Activated CD4-positive, alpha-beta T cell treated with anti-CD3 and anti-CD28 coated beads, Interleukin-2, amount 10 ng/mL, durations not matched to agents 7 days and 5 days (primary cell): ENCODE measurements around the gene FCRL6. TPM values are rescaled to one million over a fixed set of nuclear protein-coding genes. Genes with fewer than 3 reads are reported as not detected.

Experiments
- CTCF ChIA-PET: fragments of 350-600 bp; sonication (Branson Sonifier 250); formaldehyde crosslinking; loops from one replicate; lab custom pipeline; 2021; ENCODE audit warnings: antibody characterized with exemption; lab: Charles Lee
- POLR2A ChIA-PET: fragments of 350-600 bp; sonication (Branson Sonifier 250); formaldehyde crosslinking; loops from one replicate; lab custom pipeline; 2021; ENCODE audit warnings: antibody characterized with exemption; lab: Charles Lee
- DNase-seq: peaks from one replicate; pipeline ENCODE4 v3.0.0-alpha.2; 2020
- H3K27ac Mint-ChIP-seq: one replicate; pipeline ENCODE4 v1.8.0; 2021; ENCODE audit warnings: mild to moderate bottlenecking, moderate library complexity, mixed read lengths
- H3K27me3 Mint-ChIP-seq: one replicate; pipeline ENCODE4 v1.8.0; 2021; ENCODE audit warnings: mixed read lengths
- H3K36me3 Mint-ChIP-seq: one replicate; pipeline ENCODE4 v1.8.0; 2021; ENCODE audit warnings: low read depth, mixed read lengths
- H3K4me1 Mint-ChIP-seq: one replicate; pipeline ENCODE4 v1.8.0; 2021; ENCODE audit warnings: mixed read lengths
- H3K4me3 Mint-ChIP-seq: one replicate; pipeline ENCODE4 v1.8.0; 2021; ENCODE audit warnings: mild to moderate bottlenecking, moderate library complexity, mixed read lengths
- H3K9me3 Mint-ChIP-seq: one replicate; pipeline ENCODE4 v1.8.0; 2021; ENCODE audit warnings: mixed read lengths
- total RNA-seq, 2 experiments: library from RNA; stranded (reverse); gene quantifications; one replicate each; pipeline ENCODE4 v1.2.3, GENCODE V29; 2021

FCRL6 gene
- total RNA-seq, 2 experiments from 2014 or later: 0.15 TPM; not detected in 1

DNA sequence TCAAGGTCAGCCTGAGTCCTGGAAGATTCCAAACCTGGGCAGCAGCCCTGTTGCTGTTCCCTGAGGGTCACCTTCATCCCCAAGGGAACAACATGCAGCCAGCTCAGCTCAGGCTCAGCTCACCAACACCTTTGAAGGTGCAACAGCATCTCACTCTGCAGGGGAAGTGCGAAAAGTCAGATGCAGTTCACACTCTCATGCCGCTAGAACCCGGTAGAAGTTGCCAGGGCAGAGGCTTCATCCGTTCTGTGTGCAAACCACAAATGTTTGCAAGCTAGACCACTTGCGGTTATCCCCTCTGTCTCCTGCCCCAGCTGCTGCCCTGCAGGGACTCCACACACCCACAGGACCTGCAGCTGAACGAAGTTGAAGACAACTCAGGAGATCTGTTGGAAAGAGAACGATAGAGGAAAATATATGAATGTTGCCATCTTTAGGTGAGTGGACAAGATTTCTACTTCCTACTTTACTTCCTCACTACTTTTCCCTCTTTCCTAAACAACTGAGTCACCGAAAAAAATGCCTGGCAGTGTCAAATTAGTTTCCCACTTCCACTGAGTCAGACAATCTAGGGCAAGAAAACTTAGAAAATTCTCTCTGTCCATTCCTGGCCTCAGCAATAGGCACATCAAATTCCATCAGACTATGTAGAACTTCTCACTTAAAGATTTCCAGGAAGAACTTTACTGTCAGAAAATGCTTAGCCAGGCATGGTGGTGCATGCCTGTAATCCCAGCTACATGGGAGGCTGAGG, 1.8 kb upstream of the FCRL6 start:
- POLR2A ChIA-PET: no interaction called here
- Mint-ChIP-seq H3K9me3 (no peaks in the 10 kb centered on the region), H3K27ac (no peak overlapping the region), H3K36me3 (no peaks in the 10 kb centered on the region), H3K4me1 (peaks cover 18% of the 10 kb centered on the region), H3K4me3 (no peak overlapping the region), H3K27me3 (peaks cover 50% of the 10 kb centered on the region)
- peak; percentile 41 for DNase-seq
- CTCF ChIA-PET: interaction anchor here (1.6 to 3.0 kb wide), 5 partner anchors 11 to 207 kb away, joined by 5 to 29 read pairs (median 12); no protein-coding TSS in a partner anchor

DNA sequence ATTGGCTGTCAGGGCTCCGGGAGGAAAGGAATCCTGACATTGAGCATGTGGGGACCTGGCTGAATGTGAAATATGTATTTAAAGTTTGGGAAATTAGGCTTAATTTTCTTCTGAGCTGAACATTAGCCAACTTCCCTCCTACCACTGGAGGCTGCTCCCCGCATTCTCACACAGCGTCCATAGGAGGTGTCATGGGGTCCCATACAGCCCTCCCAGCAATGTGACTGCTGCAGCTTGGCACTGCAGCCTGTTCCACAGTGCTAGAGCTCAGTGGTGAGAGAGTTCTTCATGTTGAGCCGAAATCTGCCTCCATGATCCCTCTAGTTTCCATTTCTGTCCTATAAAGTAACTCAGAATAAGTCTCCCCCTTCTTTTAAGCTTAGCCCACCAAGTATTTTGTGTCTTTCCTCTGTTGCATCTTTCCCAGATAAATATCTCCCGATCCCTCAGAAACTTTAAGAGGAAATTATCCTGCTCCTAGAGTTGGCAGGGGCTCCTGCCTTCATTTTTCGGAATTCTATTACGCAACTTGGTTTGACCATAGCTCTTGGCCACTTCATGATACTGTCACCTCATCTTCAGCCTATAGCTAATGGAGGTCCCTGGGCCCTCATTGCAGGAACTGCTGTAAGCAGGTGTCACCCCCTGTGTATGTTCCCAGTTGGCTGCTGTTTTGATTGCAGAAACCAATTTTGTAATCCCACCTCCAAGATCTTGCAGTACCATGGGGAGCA, 2.0 kb downstream of the FCRL6 start:
- CTCF ChIA-PET: interaction anchor here (0.6 to 2.6 kb wide), 7 partner anchors 8 to 85 kb away, joined by 3 to 6 read pairs (median 3); partner anchors contain the start of gene DUSP23
- no peak for DNase-seq
- H3K9me3 Mint-ChIP-seq: no peaks in the 10 kb centered on the region
- peaks cover 47% of the 10 kb centered on the region for H3K27me3 Mint-ChIP-seq
- POLR2A ChIA-PET: interaction anchor here (0.6 kb wide), 1 partner anchor 50 kb away, joined by 3 read pairs; no protein-coding TSS in a partner anchor
- H3K27ac Mint-ChIP-seq: no peak overlapping the region
- H3K4me1 Mint-ChIP-seq: peaks cover 18% of the 10 kb centered on the region
- no peaks in the 10 kb centered on the region for H3K36me3 Mint-ChIP-seq
- H3K4me3 Mint-ChIP-seq: no peak overlapping the region

DNA sequence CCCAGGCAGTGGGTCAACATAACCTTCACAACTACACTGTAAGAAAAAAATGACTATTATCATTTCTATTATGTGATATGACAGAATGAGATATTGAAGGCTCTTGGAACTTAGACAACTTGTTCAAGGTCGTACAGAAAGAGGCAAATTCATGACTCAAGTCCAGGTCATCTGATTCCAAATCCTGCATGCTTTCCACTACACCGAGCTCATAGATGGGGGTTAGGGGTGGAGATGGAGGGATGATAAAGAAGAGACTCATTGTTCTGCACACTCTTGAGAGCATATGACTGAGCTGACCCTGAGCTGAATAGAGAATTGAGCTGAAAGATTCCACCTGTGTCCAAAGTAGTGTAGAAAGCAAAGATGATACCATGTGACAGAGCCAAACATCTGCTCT, 2.8 kb downstream of the FCRL6 start:
- H3K9me3 Mint-ChIP-seq: no peaks in the 10 kb centered on the region
- peaks cover 47% of the 10 kb centered on the region for H3K27me3 Mint-ChIP-seq
- CTCF ChIA-PET: interaction anchor here (1.1 to 2.6 kb wide), 4 partner anchors 9 to 84 kb away, joined by 3 to 6 read pairs (median 3); partner anchors contain the start of gene DUSP23
- peaks cover 14% of the 10 kb centered on the region for H3K4me1 Mint-ChIP-seq
- no peak overlapping the region for H3K27ac Mint-ChIP-seq
- H3K36me3 Mint-ChIP-seq: no peaks in the 10 kb centered on the region
- no peak overlapping the region for H3K4me3 Mint-ChIP-seq
- POLR2A ChIA-PET: interaction anchor here (0.6 kb wide), 1 partner anchor 49 kb away, joined by 3 read pairs; no protein-coding TSS in a partner anchor
- no peak for DNase-seq

DNA sequence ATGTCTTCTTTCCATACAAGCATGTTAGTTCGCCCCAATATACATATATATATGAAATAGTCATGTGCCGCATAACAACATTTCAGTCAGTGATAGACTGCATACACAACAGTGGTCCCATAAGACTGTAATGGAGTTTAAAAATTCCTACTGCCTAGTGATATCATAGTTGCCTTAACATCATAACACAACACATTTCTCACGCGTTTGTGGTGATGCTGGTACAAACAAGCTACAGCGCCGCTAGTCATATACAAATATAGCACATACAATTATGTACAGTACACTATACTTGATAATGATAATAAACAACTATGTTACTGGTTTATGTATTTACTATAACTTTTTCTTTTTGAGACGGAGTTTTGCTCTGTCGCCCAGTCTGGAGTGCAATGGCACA, 13.8 kb downstream of the FCRL6 start:
- POLR2A ChIA-PET: no interaction called here
- no peak overlapping the region for H3K27ac Mint-ChIP-seq
- CTCF ChIA-PET: interaction anchor here (0.6 kb wide), 1 partner anchor 21 kb away, joined by 4 read pairs; no protein-coding TSS in a partner anchor
- peaks cover 26% of the 10 kb centered on the region for H3K27me3 Mint-ChIP-seq
- no peaks in the 10 kb centered on the region for H3K36me3 Mint-ChIP-seq
- no peaks in the 10 kb centered on the region for H3K9me3 Mint-ChIP-seq
- no peak for DNase-seq
- no peaks in the 10 kb centered on the region for H3K4me1 Mint-ChIP-seq
- H3K4me3 Mint-ChIP-seq: no peak overlapping the region

DNA sequence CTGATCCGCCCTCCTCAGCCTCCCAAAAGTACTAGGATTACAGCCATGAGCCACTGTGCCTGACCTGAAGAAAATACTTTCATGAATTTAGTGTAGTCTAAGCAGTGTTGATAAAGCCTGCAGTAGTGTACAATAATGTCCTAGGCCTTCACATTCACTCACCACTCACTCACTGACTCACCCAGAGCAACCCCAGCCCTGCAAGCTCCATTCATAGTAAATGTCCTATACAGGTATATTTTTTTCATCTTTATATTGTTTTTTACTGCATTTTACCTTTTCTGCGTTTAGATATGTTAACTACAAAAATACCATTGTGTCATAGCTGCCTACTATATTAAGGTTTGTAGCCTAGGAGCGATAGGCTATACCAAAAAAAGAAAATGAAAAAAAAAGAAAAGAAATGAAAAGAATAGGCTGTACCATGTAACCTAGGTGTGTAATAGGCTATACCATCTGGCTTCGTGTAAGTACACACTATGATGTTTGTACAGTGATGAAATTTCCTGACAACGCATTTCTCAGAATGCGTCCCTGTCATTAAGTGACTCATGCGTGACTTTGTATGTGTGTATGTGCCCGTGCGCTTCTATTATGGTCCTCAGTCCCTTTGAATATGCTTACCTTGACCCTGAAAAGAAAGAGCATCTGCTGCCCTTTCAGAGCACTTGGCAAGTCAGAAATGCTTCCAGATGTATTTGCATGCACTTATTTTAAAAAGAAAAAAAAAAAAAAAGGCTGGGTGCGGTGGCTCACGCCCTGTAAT, 15.3 kb downstream of the FCRL6 start:
- DNase-seq: no peak
- Mint-ChIP-seq H3K27ac (no peak overlapping the region), H3K27me3 (peaks cover 25% of the 10 kb centered on the region), H3K36me3 (no peaks in the 10 kb centered on the region), H3K4me1 (no peaks in the 10 kb centered on the region), H3K4me3 (no peak overlapping the region), H3K9me3 (no peaks in the 10 kb centered on the region)
- ChIA-PET CTCF (interaction anchor here (1.2 kb wide), 1 partner anchor 9 kb away, joined by 4 read pairs; the partner anchor contains the start of gene SLAMF8), POLR2A (interaction anchor here (0.7 kb wide), 1 partner anchor 15 kb away, joined by 4 read pairs; no protein-coding TSS in a partner anchor)

DNA sequence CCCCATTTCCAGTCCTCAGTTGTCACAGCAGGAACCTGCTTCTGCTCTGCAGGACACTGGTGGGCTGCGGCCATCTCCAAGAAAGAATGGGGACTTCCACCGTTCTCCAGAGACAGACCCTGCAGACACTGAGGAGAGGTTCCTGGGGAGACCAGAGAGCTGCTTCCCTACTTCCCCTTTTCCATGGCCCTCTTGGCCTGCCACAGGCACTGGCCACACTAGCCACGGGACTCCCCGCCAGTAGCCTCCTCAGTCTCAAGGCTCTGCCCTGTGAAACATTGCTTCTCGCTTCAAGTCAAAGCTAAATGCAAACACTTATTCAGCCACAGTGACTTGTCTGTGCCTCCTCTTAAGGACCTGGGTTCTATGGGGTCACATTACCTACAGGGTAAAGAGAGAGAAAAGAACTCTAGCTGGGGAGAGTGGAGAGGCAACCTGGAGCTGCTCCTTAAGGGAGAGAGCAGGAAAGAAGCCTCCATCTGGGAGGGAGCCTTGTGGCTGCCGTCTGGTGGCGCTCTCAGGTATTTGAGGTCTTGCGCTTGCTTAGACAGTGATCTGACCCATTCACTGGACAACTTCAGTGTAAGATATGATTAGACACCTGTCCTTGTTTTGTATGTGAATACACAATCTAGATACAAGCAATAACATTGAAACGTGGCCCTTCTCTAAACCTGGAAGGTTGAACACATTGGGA, 19.2 kb downstream of the FCRL6 start:
- no peaks in the 10 kb centered on the region for H3K36me3 Mint-ChIP-seq
- no peaks in the 10 kb centered on the region for H3K9me3 Mint-ChIP-seq
- peaks cover 43% of the 10 kb centered on the region for H3K27me3 Mint-ChIP-seq
- peaks cover 22% of the 10 kb centered on the region for H3K4me1 Mint-ChIP-seq
- DNase-seq: peak; percentile 31
- CTCF ChIA-PET: interaction anchor here (0.5 kb wide), 1 partner anchor 158 kb away, joined by 3 read pairs; no protein-coding TSS in a partner anchor
- no peak overlapping the region for H3K4me3 Mint-ChIP-seq
- POLR2A ChIA-PET: no interaction called here
- no peak overlapping the region for H3K27ac Mint-ChIP-seq

DNA sequence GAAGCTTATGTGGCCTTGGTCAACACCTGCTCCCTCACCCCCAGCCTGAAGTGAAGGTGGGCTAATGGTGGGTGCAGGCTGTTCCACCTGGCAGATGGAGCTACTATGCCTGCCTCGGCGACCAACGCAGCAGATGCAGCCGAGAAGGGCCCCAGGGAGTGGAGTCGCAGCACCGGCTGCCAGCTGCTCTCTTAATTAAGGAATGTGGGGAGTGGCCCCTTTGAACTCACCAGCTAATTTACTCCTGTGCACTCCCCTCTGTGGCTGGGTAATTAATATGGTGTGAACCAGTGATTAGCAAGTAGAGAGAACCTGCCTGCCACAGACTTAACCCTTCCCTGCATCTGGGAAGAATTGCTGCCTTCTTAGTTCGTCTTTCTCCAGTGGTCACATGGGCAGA, 21.2 kb downstream of the FCRL6 start:
- Mint-ChIP-seq H3K4me3 (no peak overlapping the region), H3K4me1 (peaks cover 43% of the 10 kb centered on the region), H3K27ac (no peak overlapping the region), H3K9me3 (peaks cover 12% of the 10 kb centered on the region), H3K36me3 (peaks cover 15% of the 10 kb centered on the region), H3K27me3 (peaks cover 41% of the 10 kb centered on the region)
- CTCF ChIA-PET: interaction anchor here (1.3 kb wide), 1 partner anchor 9 kb away, joined by 4 read pairs; no protein-coding TSS in a partner anchor
- POLR2A ChIA-PET: no interaction called here
- no peak for DNase-seq

DNA sequence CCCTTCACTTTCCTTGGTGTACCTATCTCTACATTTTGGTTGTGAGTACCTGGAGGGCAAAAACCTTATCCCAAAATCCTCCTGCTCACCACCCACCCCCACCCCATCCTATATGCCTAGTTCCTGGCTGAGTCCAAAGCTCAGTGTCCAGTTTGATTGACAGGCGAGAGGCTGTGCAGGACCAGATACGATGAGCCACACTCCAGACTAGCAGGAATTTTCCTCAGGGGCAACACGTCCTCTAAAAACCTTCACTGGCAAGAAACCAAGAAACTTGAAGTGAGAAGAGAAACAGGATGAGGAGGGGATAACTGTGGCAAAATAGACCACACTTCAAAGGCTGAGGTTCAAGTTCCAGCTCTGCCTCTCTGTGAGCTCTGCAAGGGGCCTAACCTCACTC, 23.4 kb downstream of the FCRL6 start:
- Mint-ChIP-seq H3K27ac (peak overlapping the region; percentile 75), H3K4me3 (no peak overlapping the region), H3K27me3 (peaks cover 39% of the 10 kb centered on the region), H3K4me1 (peaks cover 55% of the 10 kb centered on the region), H3K36me3 (peaks cover 22% of the 10 kb centered on the region), H3K9me3 (peaks cover 16% of the 10 kb centered on the region)
- CTCF ChIA-PET: interaction anchor here (0.6 to 1.2 kb wide), 4 partner anchors 12 to 890 kb away, joined by 3 to 5 read pairs (median 4); no protein-coding TSS in a partner anchor
- POLR2A ChIA-PET: no interaction called here
- DNase-seq: no peak

DNA sequence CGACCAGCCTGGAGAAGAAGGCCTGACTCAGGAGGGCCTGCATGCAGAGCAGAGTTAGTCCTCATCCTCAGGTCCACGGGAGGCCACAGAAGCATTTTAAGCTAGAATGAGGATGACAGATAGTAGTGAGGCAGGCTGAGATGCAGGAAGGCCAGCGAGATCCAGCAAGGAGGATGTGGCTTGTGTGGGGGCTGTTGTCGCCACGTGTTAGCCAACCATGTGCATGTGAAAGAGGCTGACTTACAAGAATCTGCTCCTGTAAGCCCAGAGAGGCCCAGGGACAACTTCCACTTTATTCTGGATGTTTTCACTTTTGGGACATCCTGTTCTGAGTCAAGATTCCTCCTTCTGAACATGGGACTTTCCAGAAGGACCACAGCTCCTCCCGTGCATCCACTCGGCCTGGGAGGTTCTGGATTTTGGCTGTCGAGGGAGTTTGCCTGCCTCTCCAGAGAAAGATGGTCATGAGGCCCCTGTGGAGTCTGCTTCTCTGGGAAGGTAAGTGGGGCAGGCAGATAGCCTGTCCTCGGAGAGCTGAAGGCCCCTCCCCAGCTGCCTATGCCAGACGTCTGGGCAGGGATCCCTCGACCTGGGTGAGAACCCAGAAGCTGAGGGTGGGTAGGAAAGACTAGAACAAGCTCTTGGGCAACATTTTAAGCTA, 24.4 kb downstream of the FCRL6 start, which contains the start of gene SLAMF8:
TSS of gene SLAMF8 (plus strand) at position 433 of the 661 bp plus-strand sequence. CDS start at position 459, 26 bp downstream.
- H3K4me3 Mint-ChIP-seq: peak within 1 kb of the TSS; percentile 14
- peaks cover 16% of the 10 kb centered on the region for H3K9me3 Mint-ChIP-seq
- ChIA-PET POLR2A (no interaction called here), CTCF (interaction anchor here (0.6 to 2.2 kb wide), 6 partner anchors 9 to 914 kb away, joined by 3 to 7 read pairs (median 4); no protein-coding TSS in a partner anchor)
- H3K4me1 Mint-ChIP-seq: peaks cover 55% of the 10 kb centered on the region
- peak; percentile 77 for DNase-seq
- H3K27me3 Mint-ChIP-seq: peaks cover 38% of the 10 kb centered on the region
- H3K27ac Mint-ChIP-seq: peak within 1 kb of the TSS; percentile 75
- peaks cover 22% of the 10 kb centered on the region for H3K36me3 Mint-ChIP-seq

DNA sequence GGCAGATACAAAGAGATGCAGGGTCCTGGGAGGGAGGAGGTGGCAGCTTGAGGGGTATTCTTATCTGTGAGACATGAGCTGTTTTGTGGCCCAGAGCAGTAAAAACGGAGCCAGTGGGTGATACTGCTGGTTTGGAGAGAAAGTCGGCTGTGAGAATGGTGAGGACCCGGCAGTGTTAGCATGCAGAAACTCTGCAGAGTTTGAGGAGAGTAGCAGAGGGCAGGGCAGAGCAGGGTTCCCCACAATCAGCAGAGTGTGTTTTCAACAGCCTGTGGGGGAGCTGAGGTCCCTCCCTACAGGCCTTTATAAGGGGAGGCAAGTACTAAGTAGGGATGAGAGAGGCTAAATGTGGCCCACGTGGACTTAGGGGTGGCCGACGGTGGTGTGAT, 24.9 kb downstream of the FCRL6 start:
- H3K27me3 Mint-ChIP-seq: peaks cover 35% of the 10 kb centered on the region
- H3K9me3 Mint-ChIP-seq: peaks cover 16% of the 10 kb centered on the region
- H3K36me3 Mint-ChIP-seq: peaks cover 22% of the 10 kb centered on the region
- peak overlapping the region; percentile 75 for H3K27ac Mint-ChIP-seq
- no peak for DNase-seq
- CTCF ChIA-PET: interaction anchor here (1.0 to 2.2 kb wide), 6 partner anchors 9 to 28 kb away, joined by 3 to 7 read pairs (median 4); no protein-coding TSS in a partner anchor
- peaks cover 55% of the 10 kb centered on the region for H3K4me1 Mint-ChIP-seq
- no peak overlapping the region for H3K4me3 Mint-ChIP-seq
- POLR2A ChIA-PET: no interaction called here

DNA sequence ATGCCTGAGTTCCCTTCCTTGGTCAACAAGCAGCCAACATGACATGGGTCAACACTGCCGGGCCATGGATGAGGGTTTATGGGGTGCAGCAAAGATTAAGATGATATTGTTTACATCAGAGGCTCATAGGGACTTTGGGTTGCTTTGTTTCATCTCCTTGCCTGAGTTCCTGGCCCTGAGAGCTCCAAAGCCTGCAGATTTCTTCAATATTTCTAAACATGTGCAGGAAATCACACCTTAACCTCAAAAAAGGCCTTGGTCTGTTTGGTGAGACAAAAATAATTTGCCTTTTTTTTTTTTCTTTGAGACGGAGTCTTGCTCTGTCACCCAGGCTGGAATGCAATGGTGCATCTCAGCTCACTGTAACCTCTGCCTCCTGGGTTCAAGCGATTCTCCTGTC, 25.4 kb downstream of the FCRL6 start:
- ChIA-PET POLR2A (no interaction called here), CTCF (interaction anchor here (1.2 to 2.2 kb wide), 5 partner anchors 8 to 29 kb away, joined by 3 to 7 read pairs (median 5); no protein-coding TSS in a partner anchor)
- H3K27me3 Mint-ChIP-seq: peaks cover 31% of the 10 kb centered on the region
- peak; percentile 20 for DNase-seq
- peaks cover 22% of the 10 kb centered on the region for H3K36me3 Mint-ChIP-seq
- H3K4me3 Mint-ChIP-seq: no peak overlapping the region
- peaks cover 55% of the 10 kb centered on the region for H3K4me1 Mint-ChIP-seq
- peaks cover 16% of the 10 kb centered on the region for H3K9me3 Mint-ChIP-seq
- H3K27ac Mint-ChIP-seq: peak overlapping the region; percentile 75
